Endothelial cell (in vitro differentiated cells): Measurements from ENCODE around the gene TMEM18. TPM values are rescaled to one million over a fixed set of nuclear protein-coding genes. Genes with fewer than 3 reads are reported as not detected.

Source experiments
- DNase-seq: peaks from one replicate; pipeline ENCODE4 v3.0.0; 2021; ENCODE audit warnings: low spot score
- H3K27ac Mint-ChIP-seq: one replicate; pipeline ENCODE4 v1.8.0; 2021; ENCODE audit warnings: mixed read lengths, inconsistent platforms; ENCODE audit not compliant: unreplicated experiment
- H3K27me3 Mint-ChIP-seq: one replicate; pipeline ENCODE4 v1.8.0; 2021; ENCODE audit warnings: mild to moderate bottlenecking, moderate library complexity, mixed read lengths, inconsistent platforms; ENCODE audit not compliant: unreplicated experiment
- H3K36me3 Mint-ChIP-seq: one replicate; pipeline ENCODE4 v1.8.0; 2021; ENCODE audit warnings: mild to moderate bottlenecking, low read depth, mixed read lengths, inconsistent platforms; ENCODE audit not compliant: unreplicated experiment
- H3K4me1 Mint-ChIP-seq: one replicate; pipeline ENCODE4 v1.8.0; 2021; ENCODE audit warnings: mild to moderate bottlenecking, mixed read lengths, inconsistent platforms; ENCODE audit not compliant: unreplicated experiment
- H3K4me3 Mint-ChIP-seq: one replicate; pipeline ENCODE4 v1.8.0; 2021; ENCODE audit warnings: mild to moderate bottlenecking, mixed read lengths, inconsistent platforms; ENCODE audit not compliant: unreplicated experiment
- H3K9me3 Mint-ChIP-seq: one replicate; pipeline ENCODE4 v1.8.0; 2021; ENCODE audit warnings: mixed read lengths, inconsistent platforms; ENCODE audit not compliant: unreplicated experiment
- total RNA-seq: library from RNA; stranded (reverse); fragmentation: NEBNext Ultra II Directional; extraction: Animal tissue kit (Norgen Biotek cat#: 25700); gene quantifications from one replicate; pipeline ENCODE4 v1.2.1, GENCODE V29; 2021; ENCODE audit not compliant: unreplicated experiment
- TF ChIP-seq, protein P1 (sequence below): fragments of 200-600 bp; sonication (generic); IDR thresholded peaks from one replicate; pipeline ENCODE4 v1.5.0; 2021; ENCODE audit warnings: antibody characterized with exemption; ENCODE audit not compliant: unreplicated experiment

Gene TMEM18
- total RNA-seq, 1 donor from 2014 or later: 26.3 TPM

DNA sequence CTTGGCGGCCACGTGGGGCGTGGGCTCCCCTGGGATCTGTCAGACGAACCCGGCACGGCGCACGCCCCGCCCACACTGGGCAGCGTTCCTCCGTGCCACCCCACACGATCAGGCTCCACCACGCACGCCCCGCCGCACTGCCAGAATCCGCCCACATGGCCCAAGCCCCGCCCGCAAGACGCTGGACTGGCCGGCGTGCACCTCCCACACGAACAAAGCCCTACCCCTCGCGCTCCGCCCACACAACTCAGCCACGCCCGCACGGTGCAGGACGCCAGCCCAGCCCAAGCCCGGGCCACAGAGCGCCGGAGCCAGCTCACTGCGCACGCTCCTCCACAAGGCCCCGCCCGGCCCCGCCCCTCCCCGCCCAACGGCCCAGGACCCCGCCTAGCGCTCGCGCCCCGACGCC, 555 bp downstream of the TMEM18 start:
- TF ChIP-seq, protein P1, sequence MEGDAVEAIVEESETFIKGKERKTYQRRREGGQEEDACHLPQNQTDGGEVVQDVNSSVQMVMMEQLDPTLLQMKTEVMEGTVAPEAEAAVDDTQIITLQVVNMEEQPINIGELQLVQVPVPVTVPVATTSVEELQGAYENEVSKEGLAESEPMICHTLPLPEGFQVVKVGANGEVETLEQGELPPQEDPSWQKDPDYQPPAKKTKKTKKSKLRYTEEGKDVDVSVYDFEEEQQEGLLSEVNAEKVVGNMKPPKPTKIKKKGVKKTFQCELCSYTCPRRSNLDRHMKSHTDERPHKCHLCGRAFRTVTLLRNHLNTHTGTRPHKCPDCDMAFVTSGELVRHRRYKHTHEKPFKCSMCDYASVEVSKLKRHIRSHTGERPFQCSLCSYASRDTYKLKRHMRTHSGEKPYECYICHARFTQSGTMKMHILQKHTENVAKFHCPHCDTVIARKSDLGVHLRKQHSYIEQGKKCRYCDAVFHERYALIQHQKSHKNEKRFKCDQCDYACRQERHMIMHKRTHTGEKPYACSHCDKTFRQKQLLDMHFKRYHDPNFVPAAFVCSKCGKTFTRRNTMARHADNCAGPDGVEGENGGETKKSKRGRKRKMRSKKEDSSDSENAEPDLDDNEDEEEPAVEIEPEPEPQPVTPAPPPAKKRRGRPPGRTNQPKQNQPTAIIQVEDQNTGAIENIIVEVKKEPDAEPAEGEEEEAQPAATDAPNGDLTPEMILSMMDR: no peak
- Mint-ChIP-seq H3K36me3 (peaks cover 7% of the 10 kb centered on the region), H3K27me3 (peaks cover 11% of the 10 kb centered on the region), H3K4me1 (peaks cover 54% of the 10 kb centered on the region), H3K9me3 (no peaks in the 10 kb centered on the region), H3K4me3 (peak overlapping the region; percentile 87), H3K27ac (no peak overlapping the region)
- peak; percentile 99 for DNase-seq

DNA sequence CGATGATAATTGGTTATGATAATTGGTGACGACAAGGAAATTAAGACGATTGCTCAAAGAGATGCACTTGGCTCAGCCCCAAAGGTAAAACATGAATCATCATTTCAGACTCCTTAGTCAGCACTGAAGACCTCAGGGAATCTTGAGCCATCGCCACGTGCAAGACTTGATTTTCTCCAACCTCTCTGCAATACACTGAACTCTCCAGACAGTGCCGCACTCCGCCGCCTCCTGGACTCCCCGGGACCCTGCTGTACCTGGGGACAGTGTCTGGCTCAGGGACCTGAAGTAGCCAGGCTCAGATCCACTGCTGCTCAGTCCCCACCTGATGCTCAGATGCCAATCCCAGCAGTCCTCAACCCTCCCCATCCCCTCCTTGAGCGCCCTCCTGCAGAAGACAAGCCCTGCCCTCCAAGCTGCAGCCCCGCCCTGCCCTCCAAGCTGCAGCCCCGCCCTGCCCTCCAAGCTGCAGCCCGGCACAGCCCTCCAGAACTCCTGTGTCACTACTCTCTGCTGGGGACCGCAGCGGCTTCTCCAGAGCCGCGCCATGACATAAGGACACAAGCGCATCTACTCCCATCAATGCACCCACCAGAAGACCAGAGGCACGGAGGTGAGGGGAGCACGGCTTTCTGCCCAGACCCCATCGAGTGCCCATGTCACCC, 1.1 kb downstream of the TMEM18 start:
- Mint-ChIP-seq H3K9me3 (no peaks in the 10 kb centered on the region), H3K27ac (peak overlapping the region; percentile 38), H3K4me1 (peaks cover 49% of the 10 kb centered on the region), H3K4me3 (peak overlapping the region; percentile 87), H3K27me3 (peaks cover 11% of the 10 kb centered on the region), H3K36me3 (peaks cover 7% of the 10 kb centered on the region)
- TF ChIP-seq, protein P1: no peak
- peak; percentile 39 for DNase-seq

DNA sequence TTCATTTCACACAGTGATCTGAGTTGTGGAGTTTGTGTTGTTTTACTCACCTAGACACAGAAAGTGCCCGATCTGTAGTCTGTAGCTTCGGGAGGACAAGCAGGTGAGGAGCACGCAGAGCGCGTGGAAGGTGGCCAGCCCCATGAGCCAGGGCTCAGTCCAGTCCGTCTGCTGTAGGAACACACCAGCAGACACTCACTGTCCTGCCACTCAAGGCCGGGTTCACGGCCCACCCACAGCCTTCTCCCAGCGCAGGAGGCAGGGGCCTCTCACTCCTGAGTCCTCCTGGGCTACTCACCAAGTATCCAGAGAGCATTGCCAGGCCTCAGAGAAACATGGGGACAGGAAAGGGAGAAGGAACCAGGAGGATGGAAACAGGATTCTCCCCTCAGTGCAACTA, 1.7 kb downstream of the TMEM18 start:
- TF ChIP-seq, protein P1: no peak
- Mint-ChIP-seq H3K36me3 (peaks cover 11% of the 10 kb centered on the region), H3K4me1 (peaks cover 48% of the 10 kb centered on the region), H3K4me3 (peak overlapping the region; percentile 87), H3K9me3 (no peaks in the 10 kb centered on the region), H3K27ac (no peak overlapping the region), H3K27me3 (peaks cover 12% of the 10 kb centered on the region)
- DNase-seq: no peak

DNA sequence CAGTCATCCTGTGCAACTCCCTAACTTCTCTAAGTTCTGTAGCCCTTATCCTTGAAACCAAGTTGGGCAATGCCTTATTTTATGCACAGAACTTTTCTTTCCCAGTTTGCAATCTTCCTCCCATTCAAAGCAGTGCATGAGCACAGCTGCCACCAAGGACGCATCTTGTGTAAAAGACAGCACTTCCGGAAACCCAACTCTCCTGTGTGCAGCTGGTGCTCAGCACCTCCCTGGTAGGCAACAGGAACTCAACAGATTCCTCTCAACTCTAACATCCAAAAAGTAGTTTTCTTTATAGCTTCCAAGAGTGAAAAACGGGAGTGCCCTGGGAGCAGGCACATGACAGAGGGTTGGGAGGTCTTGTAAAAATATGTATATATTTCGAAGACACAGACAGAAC, 2.2 kb downstream of the TMEM18 start:
- H3K36me3 Mint-ChIP-seq: peaks cover 12% of the 10 kb centered on the region
- H3K9me3 Mint-ChIP-seq: no peaks in the 10 kb centered on the region
- no peak for DNase-seq
- peaks cover 16% of the 10 kb centered on the region for H3K27me3 Mint-ChIP-seq
- H3K4me1 Mint-ChIP-seq: peaks cover 48% of the 10 kb centered on the region
- peak overlapping the region; percentile 14 for H3K27ac Mint-ChIP-seq
- H3K4me3 Mint-ChIP-seq: peak overlapping the region; percentile 21
- TF ChIP-seq, protein P1: no peak

DNA sequence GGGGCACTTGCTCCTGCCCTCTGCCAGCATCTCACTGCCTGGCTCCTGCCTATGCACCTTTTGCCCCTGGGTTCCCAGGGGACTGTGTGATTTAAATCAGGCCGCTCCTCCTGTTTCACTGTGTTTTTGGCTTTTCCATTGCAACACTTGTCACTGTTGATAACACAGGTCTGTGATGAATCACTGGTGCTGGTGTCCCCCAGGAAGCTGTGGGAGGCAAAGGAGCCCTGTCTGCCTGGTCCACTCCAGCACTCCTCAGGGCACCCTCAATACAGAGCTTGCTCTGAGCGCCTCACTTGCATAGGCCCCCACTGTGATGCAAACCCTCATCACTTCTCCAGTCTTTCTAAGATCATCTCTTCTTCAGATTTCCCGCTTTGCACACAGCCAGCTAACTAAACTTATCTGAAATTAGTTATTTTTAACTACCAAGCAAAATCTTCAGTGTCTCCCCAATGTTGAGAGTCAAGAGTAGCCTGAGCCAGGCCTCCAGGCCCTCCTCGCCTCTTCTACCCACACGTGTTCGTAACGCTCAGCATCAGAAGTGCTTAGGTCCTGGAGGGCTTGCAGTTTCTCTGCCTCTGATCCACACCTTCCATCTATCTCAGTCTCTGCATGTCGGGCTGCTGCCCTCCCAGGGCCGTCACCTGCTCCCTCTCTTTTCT, 2.8 kb downstream of the TMEM18 start:
- DNase-seq: no peak

More for the DNA sequence above, 2.8 kb downstream of the TMEM18 start:
- TF ChIP-seq, protein P1: no peak
- no peaks in the 10 kb centered on the region for H3K9me3 Mint-ChIP-seq
- H3K36me3 Mint-ChIP-seq: peaks cover 16% of the 10 kb centered on the region
- peaks cover 17% of the 10 kb centered on the region for H3K27me3 Mint-ChIP-seq
- peaks cover 48% of the 10 kb centered on the region for H3K4me1 Mint-ChIP-seq
- H3K27ac Mint-ChIP-seq: peak overlapping the region; percentile 14
- peak overlapping the region; percentile 21 for H3K4me3 Mint-ChIP-seq
